GM19372 (cell line): ENCODE data around the gene SMAD5.

ENCODE experiments used
- ATAC-seq: cut with Tn5 transposase; IDR thresholded peaks from one replicate; pipeline ENCODE4 v1.9.1; 2021; ENCODE audit warnings: mild to moderate bottlenecking, low read depth, moderate library complexity; ENCODE audit not compliant: unreplicated experiment

Gene SMAD5

DNA sequence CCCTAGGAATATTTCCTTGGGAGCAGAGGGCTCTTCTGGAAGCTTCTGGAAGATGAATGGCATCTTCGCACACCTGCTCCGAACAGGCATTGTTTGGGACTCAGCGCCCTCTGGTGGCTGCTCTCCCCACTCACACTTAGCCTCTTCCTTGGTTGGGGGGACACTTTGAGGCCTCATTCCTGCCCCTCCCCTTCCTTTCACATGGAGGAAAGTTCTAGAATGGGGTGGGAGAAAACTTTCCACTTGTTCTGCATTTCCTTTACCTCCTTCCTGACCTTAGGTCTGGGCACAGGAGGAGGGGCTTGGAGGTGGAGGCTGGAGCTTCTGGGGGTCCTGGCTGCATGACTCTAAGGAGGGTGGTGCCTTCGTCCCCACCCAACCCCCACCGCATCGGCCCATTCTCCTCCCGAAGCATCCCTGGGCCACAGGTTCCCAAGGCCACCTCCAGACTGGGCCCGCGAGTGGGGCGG, 79.6 kb downstream of the SMAD5 start:
- no peak for ATAC-seq

DNA sequence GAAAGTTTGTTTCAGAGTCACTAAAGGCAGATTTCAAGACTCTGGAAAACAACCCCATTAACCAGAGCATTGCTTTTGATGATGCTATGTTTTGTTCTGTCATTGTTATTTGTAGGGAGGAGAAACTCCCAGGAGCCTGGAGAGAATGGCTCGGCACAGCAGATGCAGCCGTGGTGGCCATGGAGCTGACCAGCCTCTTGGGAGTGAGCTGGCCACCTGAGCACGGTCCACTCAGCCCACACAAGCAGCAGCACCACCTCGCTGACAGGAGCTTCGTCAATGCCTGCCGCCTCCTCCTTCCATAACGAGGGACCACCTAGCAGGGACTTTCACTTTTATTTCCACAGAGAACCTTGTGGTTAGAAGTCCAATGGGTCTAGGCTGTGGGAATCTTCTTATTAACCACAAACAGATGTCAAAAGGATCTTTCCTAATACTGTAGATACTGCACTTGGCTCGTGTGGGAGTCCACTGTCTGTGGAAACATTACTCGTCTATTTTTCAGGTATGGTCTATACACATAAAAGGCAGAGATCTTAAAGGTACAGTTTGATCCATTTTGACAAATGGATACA, 81.4 kb downstream of the SMAD5 start:
- no peak for ATAC-seq

DNA sequence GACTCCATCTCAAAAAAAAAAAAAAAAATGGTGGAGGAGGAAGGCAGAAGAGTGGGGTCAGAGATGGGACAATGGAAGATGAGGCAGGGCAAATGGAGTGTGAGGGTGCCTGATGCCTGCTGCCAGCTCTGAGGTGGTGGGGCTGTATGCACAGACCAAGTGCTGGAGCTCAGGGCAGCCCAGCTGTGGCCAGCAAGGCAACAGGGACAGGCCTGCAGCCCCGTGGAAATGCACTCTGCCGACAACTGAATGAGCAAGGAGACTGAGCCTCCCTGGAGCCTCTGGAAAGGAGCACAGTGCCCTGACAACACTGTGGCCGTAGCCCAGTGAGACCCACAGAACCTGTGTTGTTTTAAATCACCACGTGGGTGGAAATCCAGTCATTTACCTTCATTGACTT, 83.2 kb downstream of the SMAD5 start:
- ATAC-seq, result no peak

DNA sequence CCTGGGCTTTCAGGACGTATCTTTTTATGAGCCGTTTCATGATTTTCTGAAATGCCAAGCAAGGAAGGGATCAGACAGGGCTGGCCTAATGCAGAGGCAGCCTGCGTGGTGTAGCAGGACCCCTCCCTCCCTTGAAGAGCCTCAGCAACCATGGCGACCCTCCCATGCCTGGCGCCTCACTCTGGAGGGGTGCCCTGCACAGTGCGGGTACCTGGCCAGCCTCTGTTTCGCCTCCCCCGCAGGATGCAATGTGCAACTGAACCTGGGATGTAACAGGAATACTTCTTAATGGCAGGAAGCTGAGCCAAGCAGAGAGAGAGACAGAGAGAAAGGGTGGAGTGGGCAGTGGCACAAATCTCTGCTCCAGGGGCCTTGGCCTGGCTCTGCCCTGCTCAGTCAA, 83.6 kb downstream of the SMAD5 start:
- no peak for ATAC-seq

DNA sequence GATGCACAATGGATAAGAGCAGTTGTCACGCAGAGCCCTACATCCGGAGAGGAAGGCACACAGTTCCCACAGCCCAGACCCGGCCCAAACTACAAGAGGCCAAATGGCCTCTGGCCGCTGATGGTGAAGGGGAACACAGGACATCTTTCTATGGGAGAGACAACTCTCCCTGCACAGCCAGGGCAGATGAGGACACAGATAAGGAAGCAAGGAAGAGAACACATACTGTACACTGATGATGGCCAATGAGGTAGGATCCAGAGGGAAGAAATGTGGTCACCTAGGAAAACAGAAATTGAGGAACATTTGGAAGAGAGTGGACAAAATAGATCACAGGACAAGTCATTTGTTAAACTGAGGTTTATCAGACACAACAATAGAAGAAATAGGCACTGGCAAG, 88.7 kb downstream of the SMAD5 start:
- ATAC-seq, result no peak

DNA sequence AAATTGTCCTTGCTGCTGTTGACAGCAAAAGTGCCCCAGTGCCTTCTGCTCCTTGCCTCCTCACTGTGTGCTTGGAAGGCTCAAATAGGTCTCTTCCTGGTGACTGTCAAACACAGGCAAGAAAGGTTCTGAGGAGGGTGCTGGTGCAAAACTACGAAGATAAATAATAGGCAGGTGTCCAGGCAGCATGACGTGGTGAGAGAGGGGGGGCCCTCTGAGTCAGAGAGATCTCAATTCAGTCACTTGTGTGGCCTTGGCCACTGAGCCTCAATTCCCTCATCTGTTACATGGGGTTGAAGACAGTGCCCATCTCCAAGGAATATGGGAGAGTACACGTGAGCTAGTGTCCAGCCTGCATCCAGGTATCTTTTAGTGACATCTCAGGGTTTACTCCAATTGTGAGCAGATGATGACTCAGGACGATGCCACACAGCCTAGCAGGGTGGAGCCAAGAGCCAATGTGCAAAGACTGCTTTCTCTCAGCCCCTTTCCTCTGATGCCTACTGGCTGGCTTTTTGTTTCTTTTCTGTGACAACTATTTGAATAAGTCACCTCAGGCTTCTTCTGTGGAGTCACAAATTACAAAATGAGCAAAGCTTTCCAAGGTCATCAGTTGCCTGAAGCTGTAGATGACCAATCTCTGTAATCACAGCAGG, 90.1 kb downstream of the SMAD5 start:
- ATAC-seq, result no peak

DNA sequence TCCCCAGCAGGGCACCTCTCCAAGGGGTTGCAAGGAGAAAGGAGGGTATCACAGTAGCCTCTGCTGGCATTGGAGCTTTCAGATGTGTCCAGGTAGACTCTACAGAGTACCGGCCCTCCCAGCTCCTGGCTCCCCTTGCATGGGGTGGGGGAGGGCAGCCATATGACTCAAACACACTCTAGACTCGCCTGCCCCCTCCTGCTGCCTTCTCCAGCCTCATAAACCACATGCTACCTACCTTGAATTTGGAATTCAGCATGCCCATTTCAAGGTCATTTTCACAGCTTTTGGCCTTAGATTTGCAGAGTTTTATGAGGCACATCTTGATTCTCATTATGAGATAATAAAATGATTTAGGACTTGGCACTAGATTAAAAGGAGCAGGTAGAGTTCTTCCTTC, 93.2 kb downstream of the SMAD5 start:
- ATAC-seq, result no peak

DNA sequence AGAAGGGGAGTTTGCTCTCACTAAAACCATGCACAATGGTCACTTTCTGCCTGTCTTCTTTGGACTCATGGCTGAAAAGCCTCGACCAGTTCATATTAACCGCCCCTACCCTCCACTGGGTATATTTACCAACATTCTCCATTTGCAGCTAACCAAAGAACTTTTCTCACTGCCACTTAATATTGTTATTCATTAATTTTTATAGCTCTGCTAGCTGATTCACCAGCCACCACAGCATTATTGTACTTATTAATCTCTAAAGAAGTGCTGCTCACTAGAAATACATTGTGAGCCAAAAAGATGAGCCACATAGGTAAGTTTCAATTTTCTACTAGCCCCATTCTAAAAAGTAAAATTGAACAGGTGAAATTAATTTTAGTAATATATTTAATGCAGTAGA, 93.8 kb downstream of the SMAD5 start:
- ATAC-seq, result no peak

DNA sequence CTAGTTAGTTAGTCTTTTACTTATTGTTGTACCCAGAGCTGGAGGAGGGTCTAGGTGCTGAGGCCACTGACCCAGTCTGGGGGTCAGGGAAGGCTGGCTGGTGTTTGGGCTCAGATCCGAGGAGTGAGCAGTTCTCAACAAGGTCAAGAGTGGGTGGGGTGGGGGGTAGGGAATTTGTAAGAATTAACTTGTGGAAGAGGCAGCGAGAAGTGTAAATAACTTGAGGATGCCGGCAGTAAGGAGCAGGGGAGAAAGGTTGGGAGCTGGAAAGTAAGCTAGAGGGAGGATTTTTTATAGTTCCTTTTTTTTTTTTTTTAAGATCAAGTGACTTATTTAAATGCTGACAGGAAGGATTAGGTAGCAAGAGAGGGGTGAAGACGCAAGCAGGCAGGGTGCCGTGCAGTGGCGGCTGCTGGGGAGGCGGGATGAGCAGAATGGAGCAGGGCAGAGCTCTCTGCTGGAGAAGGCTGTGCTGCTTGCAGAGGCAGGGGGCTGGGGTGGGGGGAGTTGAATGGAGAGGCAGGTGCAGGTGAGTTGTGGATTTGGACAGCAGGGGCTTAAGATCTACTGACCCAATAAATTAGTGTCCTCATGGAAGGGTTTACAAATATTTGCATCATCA, 95.6 kb downstream of the SMAD5 start:
- ATAC-seq, result no peak

DNA sequence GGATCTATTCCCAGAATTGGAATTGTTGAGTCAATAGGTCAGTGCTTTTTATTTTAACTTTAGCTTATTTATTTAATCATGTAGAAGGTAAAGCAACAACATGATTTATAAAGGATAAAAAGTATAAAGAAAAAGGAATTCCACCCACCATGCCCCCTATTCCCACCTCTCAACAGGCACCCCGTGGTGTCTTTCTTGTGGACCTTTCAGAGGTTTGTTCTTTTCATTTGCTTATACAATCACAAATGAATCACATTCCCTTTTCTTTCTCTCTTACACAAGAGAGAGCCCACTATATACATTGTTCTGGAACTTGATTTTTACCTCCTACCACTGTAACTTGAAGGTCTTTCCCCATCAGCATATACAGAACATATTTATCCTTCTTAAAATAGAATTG, 97.5 kb downstream of the SMAD5 start:
- no peak for ATAC-seq

DNA sequence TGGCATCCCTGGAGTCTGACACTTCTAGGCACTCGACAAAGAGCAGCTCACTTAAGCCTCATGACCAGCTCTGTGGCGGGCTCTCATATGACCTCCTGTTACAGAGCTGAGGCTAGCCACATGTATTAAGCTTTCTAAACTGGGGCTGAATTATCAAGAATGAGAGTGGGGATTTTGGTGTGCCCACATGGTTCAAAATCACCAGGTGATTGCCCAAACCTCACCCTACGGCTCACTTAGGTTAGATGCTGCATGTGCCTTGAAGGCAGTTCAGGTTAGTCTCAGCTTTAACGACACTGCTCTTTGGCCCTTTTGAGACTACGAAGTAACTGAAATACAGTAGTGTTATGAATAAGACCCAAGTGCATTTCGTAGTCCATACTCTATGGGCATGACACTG, 99.7 kb downstream of the SMAD5 start:
- ATAC-seq, result peak; percentile 54
